Inflammatory macrophage treated with lipopolysaccharide for 1 hour (primary cell): ENCODE measurements around the gene HSD17B7.
"Not testable (repeated sequence)": the region's sequence is repeated elsewhere in the genome, so short reads cannot be mapped to it uniquely, and the experiment has no call there.

Experiments used
- DNase-seq, 2 donors: peaks; one replicate each; pipeline ENCODE4 v3.0.0-alpha.2; 2020 to 2022

Gene HSD17B7

DNA sequence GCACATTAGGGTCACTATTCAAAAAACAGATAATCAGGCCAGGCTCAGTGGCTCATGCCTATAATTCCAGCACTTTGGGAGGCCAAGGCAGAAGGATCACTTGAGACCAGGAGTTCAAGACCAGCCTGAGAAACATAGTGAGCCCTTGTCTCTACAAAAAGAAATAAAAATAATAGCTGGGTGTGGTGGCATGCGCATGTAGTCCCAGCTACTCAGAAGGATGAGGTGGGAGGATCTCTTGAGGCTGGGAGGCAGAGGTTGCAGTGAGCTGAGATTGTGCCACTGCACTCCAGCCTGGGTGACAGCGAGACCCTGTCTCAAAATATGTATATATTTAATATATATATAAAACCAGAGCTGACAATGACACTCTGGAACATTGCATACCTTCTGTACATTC, 21.9 kb downstream of the HSD17B7 start:
- not testable (repeated sequence) for DNase-seq

DNA sequence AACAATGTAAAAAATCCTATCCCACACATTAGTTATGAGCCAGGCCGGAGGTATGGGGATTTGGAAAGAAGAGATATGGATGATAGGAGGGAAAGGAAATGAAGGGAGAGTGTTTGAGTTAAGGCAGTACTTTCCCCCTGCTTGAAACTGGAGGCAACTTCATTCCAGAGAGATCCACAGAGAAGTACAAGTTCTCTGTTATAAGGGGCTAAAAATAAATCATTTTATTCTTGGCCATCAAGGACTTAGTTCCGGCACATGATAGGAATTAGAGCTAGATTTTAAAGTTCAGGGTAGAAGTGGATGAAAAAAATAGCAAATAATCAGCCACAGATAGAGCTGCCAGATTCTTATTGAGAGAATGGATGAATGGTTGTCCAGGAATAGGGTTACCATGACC, 27.6 kb downstream of the HSD17B7 start:
- not testable (repeated sequence) for DNase-seq

DNA sequence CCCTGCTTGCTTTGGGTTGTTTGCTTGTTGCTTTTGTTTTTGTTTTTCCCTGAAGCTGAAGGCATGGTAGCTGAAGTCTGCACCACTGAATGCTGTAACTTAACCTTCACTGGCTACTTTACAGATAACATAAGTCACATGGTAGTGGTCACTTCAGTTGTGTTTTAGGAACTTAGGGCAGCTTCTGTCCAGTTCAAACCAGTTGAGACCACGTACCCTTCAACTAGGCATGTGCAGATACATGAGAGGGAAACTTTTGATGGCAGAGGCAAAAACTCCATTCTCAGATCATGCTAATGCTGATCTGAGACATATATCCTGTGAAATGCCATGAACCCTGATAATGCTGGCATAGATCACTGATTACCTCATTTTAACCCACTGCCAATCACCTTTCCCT, 28.2 kb downstream of the HSD17B7 start:
- not testable (repeated sequence) for DNase-seq

DNA sequence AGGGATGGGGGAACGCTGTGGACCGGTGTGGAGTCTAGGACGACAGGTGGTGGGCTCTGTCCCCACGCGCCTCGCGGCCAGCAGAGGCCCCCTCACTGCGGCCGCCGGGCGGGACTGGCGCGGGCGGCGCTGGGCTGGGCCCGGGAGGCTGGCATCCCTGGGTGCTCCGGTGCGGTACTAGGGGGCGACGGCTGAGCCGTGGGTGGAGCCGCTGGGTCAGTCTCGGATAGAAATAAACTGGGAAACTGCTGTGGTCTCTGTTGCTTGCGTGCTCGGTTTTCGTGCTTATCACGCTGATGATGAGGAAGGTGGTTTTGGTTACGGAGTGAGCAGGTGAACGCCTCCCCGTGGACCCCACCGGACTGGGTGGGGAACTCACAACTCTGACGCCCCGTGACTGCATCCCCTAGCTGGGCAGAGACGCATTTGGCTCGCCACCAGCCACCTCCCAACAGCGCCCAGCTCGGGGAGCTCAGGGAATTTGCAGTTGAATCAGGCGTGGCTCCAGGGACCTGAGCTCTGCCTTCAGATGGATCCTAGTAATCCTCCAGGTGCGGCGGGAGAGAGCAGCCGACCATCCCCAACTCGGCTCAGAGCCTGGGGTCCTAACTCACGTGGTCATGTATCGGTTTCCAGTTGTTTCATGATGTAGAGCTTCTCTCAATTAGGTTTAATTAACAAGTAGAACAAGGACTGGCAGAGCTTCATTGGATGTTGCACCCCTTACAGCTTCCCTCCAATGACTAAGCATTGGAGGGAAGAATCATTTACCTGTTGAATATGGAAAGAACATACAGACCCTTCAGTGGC, 32.1 kb downstream of the HSD17B7 start:
- no peak for DNase-seq

DNA sequence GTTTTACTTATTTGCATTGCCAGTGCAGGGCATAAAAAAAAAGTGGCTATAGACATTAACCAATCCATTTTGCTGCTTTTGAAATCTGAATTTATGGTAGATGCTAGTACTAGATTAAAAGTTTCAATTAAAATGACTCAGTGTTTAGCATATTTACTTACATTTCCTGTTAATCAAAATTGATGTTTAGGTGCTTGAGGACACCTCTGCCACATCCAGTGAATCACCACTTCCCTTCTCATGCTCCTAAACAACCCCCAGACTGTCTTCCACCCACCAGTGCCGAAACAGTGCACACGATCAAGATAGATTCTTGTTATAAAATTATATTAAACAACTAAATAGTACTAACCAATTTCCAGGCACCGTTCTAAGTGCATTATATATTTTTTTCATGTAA, 32.7 kb downstream of the HSD17B7 start:
- DNase-seq: no peak

DNA sequence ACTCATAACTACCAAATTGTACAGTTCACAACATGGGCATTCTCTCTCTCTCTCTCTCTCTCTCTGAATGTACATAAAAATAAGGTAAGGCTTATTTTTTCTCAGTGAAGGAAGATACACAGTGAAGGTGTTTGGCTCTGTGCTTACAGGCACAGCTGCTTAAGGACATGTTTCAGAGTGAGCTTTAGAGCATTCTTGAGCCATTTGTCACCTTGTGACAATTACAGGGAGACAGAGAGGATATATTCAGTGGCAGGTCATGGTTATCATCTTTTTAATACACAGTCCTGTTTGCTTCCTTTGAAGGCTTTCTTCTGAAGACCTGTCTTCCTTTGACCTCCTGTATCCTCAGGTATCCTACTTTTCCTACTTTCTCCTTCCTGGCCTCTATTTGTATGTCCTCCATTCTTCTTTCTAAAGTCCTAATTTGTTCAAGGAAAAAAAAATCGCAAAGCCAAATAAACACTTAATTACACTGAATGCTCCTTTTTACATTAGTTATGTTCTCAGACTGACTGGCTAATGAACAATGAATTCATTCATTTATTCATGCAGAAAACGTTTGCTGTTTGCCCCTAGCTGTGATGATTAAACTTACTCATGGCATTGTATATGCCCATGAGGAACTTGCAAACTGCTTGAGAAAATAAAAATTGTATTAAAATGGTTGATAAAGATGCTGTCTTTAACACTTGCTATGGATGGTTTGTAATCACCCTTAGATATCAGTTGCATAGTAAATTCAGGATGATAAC, 33.4 kb downstream of the HSD17B7 start:
- no peak for DNase-seq

DNA sequence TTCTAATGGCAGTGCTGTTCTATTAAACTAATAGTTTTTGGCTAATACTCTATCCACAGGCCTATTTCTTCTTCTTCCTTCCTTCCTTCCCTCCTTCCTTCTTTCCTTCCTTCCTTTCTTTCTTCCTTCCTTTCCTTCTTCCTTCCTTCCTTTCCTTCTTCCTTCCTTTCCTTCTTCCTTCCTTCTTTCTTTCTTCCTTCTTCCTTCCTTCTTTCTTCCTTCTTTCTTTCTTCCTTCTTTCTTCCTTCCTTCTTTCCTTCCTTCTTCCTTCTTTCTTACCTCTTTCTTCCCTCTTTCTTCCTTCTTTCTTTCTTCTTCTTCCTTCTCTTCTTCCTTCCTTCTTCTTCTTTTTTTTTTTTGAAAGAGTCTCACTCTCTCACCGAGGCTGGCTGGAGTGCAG, 38.8 kb downstream of the HSD17B7 start:
- no peak for DNase-seq

DNA sequence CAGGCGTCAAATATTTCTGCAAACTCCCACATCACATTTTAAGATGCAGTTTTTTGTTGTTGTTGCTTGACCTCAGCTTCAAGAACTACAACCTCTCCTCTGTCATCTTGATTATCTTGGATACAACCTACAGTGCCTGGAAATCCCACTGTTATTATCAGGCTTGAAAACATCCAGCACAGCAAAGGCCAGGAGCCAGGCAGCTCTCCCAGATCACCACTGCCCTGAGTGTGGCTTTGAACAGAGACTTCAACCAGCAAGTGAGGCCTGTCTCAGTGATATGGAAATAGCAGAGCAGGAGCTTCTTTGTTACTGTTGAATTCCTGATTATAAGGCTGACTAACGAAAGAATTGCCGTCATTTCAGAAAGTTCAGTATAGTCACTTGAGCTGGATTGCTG, 42.0 kb downstream of the HSD17B7 start:
- no peak for DNase-seq

DNA sequence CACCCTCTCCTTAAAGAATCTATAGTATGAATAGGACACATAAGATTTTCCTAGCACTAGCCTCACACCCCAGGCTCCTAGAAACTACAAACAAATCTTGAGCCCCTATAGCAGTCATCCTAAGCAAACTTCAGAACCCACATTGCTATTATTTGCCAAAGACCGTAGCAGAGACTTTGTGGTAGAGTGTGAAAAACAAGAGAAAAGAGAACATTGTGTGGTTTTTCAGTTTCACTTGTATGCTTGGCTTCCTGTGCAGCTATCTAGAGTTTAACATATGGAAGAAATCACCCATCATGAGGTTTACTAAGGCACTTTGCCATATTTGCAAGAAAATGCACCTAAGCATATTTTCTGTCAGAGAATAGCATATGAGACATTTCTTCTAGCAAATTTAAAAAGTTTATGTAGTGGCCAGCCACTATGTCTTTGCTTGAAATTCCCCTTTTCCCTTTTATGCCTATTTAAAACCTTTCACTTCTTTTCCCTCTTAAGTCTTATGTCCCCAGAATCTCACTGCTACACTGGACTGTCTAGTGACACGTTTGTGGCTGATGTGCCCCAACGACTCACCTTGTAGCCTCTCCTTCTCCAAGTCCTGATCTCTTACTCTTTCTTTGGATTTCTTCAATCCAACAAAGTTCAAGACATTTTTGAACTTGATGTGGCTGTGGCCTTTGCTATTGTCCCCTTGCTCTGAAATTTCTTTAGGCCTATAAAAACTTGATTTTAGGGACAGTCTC, 44.8 kb downstream of the HSD17B7 start:
- no peak for DNase-seq

DNA sequence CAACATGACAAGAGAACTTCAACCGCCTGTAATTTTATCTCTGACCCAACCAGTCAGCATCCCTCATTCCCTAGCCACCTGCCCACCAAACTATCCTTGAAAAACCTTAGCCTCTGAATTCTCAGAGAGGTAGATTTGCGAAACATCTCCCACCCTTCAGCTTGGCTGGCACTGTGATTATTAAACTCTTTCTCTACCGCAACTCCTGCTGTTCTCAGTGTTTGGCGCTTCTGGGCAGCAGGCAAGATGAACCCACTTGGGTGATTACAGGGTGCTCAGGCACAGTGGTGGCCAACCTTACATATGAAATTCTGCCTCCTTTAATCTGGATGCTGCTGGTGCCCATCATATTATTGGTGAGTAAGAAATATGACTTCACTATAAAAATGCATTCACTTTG, 48.4 kb downstream of the HSD17B7 start:
- no peak for DNase-seq

DNA sequence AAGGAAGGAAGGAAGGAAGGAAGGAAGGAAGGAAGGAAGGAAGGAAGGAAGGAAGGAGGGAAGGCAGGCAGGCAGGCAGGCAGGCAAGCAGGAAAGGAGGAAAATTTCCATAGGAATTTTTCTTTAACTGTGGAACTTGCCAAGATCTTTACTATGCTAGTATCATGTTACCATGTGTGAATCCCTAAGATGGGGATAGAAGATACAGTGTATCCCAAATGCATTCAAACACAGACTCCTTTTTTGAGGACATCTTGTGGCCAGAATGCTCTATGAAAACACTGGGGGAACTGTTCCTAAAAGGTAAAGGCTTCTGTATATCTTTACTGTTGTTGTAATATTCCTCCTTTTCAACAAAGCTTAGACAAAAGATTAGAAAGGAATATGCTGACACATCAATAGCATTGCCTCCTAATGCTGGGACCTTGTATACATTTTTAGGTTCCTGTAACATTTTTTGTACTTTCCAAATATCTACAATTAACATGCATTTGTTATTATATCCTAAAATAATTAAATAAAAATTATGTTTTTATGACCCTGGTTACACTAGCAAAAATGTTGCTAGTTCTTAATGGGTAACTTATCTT, 49.8 kb downstream of the HSD17B7 start:
- DNase-seq: no peak

DNA sequence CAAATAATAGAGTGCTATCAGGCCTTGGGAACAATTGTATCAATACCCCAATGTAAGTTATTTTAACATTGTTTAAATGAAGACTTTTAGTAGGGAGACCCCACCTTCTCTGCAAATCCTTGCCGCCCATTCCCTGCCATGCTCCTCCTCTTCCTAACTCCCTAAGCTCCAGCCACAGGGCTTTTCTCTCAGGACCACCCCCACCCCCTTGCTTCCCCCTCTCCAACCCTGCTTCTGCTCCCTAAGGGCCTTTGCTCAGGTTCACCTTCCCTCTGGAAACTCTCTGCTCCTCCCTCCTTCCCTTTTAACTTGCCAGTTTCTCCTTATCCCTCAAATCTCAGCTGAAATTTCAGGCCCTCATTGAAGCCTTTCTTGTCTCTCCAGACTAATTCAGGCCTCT, 53.7 kb downstream of the HSD17B7 start:
- DNase-seq: no peak

DNA sequence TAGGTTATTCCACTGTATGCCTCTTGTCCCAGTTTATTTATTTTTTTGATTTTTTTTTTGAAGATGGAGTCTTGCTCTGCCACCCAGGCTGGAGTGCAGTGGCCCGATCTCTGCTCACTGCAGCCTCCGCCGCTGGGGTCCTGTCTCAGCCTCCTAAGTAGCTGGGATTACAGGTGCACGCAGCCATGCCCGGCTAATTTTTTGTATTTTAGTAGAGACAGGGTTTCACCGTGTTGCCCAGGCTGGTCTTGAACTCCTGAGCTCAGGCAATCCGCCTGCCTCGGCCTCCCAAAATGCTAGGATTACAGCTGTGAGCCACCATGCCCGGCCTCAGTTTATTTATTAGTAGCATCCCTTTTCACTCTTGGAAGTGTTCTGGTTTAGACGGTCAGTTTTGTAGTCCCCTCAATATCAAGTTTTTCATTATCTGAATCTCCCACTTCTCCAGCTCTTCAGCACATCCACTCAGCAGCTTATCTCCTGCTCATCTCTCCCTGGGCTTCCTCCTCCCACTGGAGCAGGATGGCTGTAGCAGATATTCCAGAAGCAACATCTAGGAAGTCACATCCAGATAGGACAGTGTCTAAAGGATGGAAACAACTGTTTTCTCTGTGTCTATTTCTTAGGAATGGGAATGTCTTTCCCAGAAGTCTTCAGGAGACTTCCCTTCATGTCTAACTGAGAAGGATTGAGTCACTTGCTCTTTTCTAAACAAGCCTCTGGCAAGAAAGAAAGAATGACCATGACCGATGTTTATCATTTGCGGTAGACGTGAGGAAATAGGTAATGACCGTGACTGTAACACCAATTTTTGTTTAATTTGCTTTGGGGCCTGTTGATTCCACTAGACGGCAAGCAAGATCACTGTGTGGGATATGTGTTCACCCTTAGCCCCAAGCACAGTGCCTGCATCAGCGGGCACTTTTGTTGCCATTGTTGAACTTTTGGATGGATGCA, 56.0 kb downstream of the HSD17B7 start:
- no peak for DNase-seq

DNA sequence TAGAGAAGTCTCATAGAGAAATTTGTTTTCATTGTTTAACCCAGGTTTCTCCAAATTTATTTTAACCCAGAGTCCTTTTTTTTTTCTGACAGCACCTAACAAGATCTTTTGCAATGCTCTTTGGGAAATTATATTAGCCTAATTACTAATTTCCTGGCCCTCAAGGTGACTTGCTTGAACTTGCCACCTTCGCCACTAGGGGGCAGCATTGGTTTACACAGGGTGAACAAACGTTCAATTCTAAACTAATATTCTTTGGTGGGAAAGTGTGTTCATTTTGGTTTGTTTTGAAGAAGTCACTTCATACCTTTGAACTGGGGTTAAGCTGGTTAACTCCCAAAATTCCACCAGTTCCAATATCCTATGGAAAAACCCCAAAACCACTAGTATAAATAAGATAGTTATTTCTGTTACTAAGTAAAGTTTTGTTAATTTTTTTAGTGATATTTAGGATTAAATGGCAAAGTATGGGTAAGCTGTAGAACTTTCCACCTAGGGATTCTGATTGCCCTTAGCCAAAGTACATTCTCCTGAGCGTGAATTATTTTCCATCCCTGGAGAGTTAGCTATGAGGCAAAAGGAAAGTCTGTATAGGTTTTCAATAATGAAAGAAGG, 57.4 kb downstream of the HSD17B7 start:
- peak; percentile 23 to 88 for DNase-seq

DNA sequence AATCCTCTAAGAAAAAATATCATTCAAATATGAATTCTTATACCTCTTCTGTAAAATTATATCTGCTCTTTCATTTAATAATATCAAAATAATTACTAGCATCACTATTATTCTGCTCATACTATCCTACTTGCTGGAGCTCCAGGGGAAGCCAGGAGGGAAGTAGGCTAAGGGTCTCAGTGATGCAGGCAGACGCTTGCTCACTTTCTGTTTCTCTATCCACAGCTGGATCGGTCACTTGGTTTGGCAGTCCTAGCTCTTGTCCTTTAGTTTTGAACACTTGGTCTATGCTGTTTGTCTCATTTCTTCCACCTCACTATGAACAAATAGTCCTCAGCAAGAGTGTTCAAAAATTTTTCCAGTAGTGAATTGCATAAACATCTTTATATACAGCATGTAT, 59.2 kb downstream of the HSD17B7 start:
- DNase-seq: no peak

DNA sequence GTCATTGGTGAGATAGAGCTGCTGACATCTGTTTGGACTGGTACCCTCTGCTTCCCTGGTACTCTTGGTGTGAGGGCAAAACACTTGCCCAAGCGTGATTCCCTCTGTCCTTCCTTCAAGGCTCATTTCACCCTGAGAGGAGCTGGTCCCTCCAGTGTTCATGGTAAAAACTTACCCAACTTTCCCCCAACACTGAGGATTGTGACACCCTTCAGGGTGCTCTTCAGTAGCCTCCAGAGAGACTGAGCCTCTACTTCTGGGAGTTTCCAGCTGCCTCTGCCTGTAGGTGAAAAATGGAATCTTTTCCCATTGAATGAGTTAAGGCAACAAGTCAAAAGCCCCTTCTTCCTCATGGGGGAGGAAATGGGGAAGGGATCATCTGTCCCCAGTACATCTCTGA, 60.8 kb downstream of the HSD17B7 start:
- DNase-seq: no peak

DNA sequence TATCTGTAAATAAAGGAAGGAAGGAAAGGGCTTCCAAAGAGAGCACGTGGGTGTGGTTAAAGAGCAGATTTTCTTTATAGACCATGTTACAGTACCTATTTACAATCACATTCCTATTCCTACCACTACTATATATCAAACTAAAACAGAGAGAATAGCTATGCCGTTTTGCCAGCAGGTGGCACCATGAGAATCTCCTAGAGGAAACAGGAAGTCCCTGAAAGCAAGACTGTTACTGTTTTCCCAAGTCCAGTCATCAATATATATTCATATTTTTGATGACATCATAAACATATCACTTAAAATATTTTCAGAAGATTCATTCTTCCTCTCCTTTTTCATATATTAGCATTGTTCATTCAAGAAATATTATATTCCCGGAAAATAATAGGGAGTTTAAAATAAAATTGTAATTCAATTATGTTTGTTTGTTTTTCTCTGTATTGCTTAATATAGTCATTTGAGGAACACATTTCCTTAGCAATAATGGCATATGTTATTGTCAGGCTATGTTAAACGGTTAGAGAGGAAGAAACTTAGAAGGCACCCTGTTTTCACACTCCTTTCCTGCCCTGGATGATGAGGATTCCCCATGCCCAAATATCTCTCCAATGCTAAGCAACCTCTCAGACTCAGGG, 63.9 kb downstream of the HSD17B7 start:
- peak; percentile 59 to 77 for DNase-seq

DNA sequence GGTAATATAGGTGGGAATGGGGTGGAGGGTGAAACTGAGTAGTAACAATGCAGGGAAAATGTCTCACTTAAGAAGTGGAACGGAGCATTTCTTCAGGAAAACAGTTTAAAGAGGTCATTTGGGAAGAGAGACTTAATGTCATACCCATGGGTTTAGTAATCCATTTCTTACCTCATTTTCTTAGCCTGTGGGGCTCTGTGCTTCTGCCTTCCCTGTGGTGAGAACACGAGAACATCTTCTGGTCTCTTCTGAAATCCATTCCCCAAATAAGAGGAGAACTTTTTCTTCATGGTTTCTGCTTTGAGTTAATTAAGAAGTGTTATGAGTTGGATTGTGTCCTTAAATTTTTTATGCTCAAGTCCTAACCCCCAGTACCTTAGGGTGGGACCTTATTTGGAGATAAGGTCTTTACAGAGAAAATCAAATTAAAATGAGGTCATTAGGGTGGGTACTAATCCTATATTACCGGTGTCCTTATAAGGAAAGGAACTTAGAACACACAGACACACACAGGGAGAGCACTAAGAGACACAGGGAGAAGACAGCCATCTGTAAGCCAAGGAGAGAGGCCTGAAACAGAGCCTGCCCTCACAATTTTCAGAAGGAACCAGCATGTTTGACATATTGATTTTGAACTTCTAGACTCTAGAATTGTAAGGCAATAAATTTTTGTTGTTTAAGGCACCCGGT, 65.1 kb downstream of the HSD17B7 start:
- no peak for DNase-seq

DNA sequence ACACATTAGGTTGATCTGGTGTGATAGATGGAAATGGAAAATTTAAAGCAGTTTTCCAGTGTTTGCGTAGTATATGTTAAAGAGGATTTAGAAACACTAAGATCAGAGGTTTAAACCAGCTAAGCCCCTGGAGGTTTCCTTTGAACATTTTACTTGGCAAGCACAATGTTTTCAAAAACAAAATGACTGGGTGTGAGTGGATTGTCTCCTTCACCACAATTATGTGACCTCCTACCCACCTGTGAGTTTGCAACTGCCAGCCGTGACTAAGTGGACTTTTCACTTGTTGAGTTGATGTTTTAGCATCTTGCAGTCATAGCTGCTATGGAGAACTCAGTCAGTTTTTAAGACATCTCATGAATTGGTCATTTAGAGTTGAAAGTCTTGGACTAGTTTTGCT, 65.8 kb downstream of the HSD17B7 start:
- DNase-seq: no peak

DNA sequence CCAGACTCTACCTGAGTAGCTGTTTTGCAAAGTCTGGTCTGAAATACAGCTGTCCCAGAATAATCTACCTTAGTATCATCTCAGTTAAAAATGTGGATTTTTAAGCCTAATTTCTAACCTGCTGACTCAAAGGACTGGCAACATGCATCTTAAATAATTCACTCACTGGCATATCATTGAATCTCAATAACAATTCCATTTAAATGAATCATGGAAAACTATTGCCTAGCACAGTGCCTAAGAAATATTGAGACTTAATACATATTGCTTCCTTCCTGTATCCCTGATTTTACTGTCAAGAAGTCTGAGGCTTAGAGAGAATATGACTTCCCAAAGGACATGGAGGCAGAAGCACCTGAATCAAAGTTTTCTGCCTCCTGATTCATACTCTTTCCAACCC, 67.3 kb downstream of the HSD17B7 start:
- no peak for DNase-seq

DNA sequence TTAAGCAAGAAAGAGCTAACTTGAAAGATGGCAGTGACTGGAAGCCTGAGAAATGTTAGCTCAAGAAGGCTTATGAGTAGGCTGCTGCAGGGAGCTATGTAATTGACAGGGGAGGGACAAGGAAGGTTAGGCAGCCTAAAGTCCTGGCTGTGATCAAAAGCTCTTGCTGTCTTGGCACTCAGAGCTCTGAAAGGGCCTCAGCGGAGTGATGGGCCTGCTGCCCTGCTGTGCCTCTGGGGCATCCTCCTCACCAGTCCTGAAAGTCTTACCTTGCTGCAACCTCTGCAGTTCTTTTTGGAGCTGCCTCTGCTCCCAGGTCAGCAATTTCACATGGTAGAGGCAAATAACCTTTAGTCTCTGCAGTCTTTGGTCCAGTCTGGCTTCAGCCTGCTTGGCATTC, 68.7 kb downstream of the HSD17B7 start:
- no peak for DNase-seq
